RWPE1 (cell line): ENCODE data around the gene C11orf87.

ENCODE experiments used
- CTCF ChIA-PET: fragments of 350-600 bp; sonication (Branson Sonifier 250); formaldehyde crosslinking; extraction: SDS; loops from one replicate; lab custom pipeline; 2021; lab: Yijun Ruan, JAX
- POLR2A ChIA-PET: fragments of 400-600 bp; formaldehyde crosslinking; extraction: SDS; loops from one replicate; lab custom pipeline; 2020; ENCODE audit warnings: antibody characterized with exemption; ENCODE audit not compliant: low non-redundant PET; lab: Yijun Ruan, JAX
- DNase-seq: peaks from one replicate; pipeline ENCODE4 v3.0.0; 2012; ENCODE audit warnings: low spot score
- H3K27ac ChIP-seq: fragments of 450-650 bp; 2 replicates; pipeline ENCODE4 v1.5.1; 2017
- TF ChIP-seq, protein P1 (sequence below): fragments of 450-650 bp; conservative IDR thresholded peaks from 2 replicates; pipeline ENCODE4 v1.5.1; 2017; ENCODE audit warnings: low read depth, mild to moderate bottlenecking

Gene C11orf87

DNA sequence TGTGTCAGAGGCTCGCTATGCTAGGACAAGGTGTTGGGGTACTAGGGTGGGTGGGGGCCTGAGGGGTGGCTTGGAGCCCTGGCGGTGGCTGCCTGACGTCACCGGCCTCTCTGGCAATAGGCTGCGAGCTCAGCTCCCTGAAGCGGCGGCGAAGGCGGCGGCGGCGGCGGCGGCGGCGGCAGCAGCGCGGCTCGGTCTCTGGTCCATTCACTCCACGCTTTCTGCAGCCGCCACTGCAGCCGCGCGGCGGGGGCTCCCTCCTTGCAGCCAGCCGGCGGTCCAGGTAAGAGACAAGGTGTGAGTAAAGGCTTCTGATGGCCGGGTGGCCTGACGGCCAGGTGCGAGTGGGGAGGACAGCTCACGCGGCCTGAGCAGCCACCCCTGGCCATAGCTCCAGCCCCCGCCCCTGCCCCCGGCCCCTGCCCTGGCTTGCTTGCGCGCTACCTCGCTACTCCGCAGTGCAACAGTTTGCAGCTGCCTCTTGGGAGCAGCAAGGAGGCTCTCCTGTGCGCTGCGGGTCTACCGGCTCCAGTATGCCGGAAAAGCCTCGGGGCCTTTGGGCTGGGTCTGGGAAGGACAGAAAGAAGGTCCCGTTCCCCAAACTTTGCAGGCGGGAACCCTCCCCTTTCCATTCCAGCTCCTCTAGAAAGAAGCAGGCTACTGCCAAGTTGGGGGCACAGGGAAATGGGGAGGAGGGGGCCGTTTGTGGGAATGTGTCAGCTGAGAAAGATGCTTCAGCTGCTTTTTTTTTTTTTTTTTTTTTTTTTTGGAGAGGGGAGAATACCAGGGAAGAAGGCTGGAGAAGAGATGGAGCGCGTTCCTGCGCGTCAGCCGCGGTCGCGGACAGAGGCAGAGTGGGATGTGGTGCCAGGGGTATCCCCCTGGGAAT, at the start of gene C11orf87:
TSS of gene C11orf87 (plus strand) at position 210 of the 889 bp plus-strand sequence. CDS start 1,444 bp downstream, outside the sequence.
- POLR2A ChIA-PET: no interaction called here
- H3K27ac ChIP-seq: no peak within 1 kb of the TSS
- no peak for DNase-seq
- TF ChIP-seq, protein P1, sequence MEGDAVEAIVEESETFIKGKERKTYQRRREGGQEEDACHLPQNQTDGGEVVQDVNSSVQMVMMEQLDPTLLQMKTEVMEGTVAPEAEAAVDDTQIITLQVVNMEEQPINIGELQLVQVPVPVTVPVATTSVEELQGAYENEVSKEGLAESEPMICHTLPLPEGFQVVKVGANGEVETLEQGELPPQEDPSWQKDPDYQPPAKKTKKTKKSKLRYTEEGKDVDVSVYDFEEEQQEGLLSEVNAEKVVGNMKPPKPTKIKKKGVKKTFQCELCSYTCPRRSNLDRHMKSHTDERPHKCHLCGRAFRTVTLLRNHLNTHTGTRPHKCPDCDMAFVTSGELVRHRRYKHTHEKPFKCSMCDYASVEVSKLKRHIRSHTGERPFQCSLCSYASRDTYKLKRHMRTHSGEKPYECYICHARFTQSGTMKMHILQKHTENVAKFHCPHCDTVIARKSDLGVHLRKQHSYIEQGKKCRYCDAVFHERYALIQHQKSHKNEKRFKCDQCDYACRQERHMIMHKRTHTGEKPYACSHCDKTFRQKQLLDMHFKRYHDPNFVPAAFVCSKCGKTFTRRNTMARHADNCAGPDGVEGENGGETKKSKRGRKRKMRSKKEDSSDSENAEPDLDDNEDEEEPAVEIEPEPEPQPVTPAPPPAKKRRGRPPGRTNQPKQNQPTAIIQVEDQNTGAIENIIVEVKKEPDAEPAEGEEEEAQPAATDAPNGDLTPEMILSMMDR: no peak
- CTCF ChIA-PET: interaction anchor here (0.6 to 0.7 kb wide), 3 partner anchors 26 to 1752 kb away, joined by 3 to 4 read pairs (median 4); no protein-coding TSS in a partner anchor

GRCh38 chr11:109374032-109374431, 48.0 kb upstream of the C11orf87 start:
- DNase-seq: no peak
- CTCF ChIA-PET: interaction anchor here (0.5 kb wide), 1 partner anchor 40 kb away, joined by 3 read pairs; no protein-coding TSS in a partner anchor
- TF ChIP-seq, protein P1: no peak
- POLR2A ChIA-PET: no interaction called here
- H3K27ac ChIP-seq: no peak overlapping the region

- TF ChIP-seq, protein P1: no peak
- POLR2A ChIA-PET: no interaction called here
- CTCF ChIA-PET: interaction anchor here (0.5 kb wide), 1 partner anchor 41 kb away, joined by 3 read pairs; no protein-coding TSS in a partner anchor
- no peak for DNase-seq
- no peak overlapping the region for H3K27ac ChIP-seq
Observed at GRCh38 chr11:109374441-109374840, 47.5 kb upstream of the C11orf87 start.

DNA sequence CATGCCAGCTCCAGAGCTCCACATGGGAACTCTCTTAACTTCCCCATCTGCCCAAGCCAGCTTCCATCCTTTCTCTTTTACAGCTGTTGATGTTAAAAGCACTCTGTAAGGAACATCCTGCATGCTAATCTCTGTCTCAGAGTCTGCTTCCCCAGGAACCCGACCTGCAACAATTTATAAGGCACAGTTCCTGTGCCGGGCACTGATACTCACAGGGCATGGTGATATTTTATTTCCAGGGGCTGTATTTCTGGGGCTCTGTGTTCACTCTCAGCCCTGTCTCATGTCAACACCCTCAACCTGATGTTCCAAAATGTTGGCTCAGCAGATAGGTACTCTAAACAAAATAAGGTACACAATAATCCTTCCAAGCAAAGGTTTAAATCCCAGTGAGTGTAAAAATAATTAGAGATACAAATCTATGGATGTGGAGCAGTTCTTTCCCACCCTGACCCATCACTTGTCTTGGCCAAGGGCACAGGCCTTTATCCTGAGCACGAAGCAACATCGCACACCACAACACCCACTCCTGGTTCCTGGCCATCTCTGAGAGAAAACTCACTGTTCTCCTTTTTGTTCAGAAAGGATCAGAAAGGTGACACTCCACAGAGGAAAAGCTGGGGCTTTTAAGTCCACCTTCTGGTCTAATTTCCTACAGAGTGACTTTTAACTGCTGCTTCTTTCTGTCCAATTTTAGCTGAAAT, 44.8 kb upstream of the C11orf87 start:
- no peak for DNase-seq
- ChIA-PET CTCF (no interaction called here), POLR2A (no interaction called here)
- H3K27ac ChIP-seq: no peak overlapping the region
- TF ChIP-seq, protein P1: no peak

GRCh38 chr11:109378034-109378433, 44.0 kb upstream of the C11orf87 start:
- TF ChIP-seq, protein P1: no peak
- CTCF ChIA-PET: no interaction called here
- POLR2A ChIA-PET: no interaction called here

DNA sequence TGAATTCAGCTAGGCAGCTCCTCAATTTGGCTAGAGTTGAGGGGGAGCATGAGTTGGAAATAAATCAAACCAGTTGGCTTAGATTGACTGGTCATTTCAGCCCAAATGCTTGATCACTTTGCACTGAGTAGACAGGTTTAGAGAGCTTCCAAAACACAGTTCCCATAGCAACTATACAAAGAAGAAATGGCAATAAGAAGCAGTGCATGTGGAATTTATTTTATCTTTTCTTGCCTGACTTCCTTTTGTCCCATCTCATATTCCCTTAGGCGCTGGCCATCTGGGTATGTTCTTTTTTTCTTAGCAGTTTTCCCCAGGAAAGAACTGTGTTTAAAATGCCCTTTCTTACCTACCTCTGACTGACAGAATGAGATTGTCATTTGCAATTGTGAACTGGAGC, 38.7 kb upstream of the C11orf87 start:
- TF ChIP-seq, protein P1: no peak
- CTCF ChIA-PET: no interaction called here
- no peak for DNase-seq
- POLR2A ChIA-PET: no interaction called here
- H3K27ac ChIP-seq: no peak overlapping the region

More at GRCh38 chr11:109378034-109378433, 44.0 kb upstream of the C11orf87 start:
- H3K27ac ChIP-seq: no peak overlapping the region
- DNase-seq: no peak
